ENCODE results near the gene CNNM1.
A peak's percentile ranks its signal among the peaks of the same experiment; 100 is the strongest.

The CNNM1 gene

DNA sequence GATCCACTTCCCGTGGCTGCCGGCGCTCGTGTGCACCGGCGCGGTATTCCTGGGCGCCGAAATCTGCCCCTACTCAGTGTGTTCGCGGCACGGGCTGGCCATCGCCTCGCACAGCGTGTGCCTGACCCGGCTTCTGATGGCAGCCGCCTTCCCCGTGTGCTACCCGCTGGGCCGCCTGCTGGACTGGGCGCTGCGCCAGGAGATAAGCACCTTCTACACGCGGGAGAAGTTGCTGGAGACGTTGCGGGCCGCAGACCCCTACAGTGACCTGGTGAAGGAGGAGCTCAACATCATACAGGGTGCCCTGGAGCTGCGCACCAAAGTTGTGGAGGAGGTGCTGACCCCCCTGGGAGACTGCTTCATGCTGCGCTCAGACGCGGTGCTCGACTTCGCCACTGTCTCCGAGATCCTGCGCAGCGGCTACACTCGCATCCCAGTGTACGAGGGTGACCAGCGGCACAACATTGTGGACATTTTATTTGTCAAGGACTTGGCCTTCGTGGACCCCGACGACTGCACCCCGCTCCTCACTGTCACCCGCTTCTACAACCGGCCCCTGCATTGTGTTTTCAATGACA lies 1.3 kb downstream of the CNNM1 start:
- FAIRE-seq: no peak
- TF ChIP-seq, protein P1, sequence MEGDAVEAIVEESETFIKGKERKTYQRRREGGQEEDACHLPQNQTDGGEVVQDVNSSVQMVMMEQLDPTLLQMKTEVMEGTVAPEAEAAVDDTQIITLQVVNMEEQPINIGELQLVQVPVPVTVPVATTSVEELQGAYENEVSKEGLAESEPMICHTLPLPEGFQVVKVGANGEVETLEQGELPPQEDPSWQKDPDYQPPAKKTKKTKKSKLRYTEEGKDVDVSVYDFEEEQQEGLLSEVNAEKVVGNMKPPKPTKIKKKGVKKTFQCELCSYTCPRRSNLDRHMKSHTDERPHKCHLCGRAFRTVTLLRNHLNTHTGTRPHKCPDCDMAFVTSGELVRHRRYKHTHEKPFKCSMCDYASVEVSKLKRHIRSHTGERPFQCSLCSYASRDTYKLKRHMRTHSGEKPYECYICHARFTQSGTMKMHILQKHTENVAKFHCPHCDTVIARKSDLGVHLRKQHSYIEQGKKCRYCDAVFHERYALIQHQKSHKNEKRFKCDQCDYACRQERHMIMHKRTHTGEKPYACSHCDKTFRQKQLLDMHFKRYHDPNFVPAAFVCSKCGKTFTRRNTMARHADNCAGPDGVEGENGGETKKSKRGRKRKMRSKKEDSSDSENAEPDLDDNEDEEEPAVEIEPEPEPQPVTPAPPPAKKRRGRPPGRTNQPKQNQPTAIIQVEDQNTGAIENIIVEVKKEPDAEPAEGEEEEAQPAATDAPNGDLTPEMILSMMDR (IDR thresholded peaks at IDR 0.05; ENCODE audit: insufficient read depth, missing control alignments): no peak
- DNase-seq (ENCODE audit: insufficient read length, low spot score): no peak

DNA sequence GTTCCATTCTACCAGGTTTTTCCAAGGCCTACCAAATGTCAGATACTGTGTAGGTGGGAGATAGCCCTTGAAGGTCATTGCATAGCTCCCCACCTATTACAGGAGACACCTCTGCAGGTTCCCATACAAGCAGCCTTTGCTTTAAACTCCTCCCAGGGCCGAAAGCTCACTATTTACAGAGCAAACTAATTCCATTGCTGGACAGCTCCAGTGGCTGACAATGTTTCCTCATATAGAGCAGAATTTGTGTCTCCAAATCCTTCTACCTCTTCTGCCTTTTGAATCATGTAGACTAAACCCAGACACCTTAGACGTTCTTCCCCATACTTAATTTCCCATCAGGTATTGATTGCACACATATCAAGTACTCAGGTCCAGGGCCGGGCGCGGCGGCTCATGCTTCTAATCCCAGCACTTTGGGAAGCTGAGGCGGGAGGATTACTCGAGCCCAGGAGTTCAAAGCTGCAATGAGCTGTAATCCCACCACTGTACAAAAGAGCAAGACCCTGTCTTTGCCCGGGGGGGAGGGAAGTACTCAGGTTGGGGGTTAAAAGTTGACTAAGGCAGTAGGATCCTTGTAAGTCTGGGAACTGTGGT lies 2.1 kb downstream of the CNNM1 start:
- TF ChIP-seq, protein P1 (IDR thresholded peaks at IDR 0.05; ENCODE audit: insufficient read depth, missing control alignments): no peak
- DNase-seq (ENCODE audit: insufficient read length, low spot score): no peak
- FAIRE-seq: no peak

DNA sequence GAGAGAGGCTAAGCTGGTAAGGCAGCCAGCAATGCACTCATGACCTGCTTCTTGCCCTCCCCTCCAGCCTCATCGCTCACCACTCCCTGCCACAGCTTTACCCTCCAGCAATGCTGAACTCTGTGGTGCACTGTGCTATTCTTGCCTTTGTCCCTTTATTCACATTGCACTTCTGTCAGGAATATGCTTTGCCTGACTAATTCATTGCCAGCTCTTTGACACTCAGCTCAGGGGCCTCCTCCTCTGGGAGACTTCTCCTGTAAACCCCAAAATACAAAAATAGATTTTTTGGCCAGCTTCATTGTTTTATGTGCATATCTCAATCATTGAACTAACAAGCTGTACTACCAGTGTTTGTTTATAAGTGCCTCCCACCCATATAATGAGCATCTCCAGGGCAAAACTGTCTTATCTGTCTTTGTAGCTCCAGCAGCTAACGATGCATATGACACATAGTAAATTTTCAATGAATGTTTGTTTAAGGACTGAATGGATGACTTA lies 8.2 kb downstream of the CNNM1 start:
- TF ChIP-seq, protein P1 (IDR thresholded peaks at IDR 0.05; ENCODE audit: insufficient read depth, missing control alignments): no peak
- FAIRE-seq: no peak
- DNase-seq (ENCODE audit: insufficient read length, low spot score): no peak

DNA sequence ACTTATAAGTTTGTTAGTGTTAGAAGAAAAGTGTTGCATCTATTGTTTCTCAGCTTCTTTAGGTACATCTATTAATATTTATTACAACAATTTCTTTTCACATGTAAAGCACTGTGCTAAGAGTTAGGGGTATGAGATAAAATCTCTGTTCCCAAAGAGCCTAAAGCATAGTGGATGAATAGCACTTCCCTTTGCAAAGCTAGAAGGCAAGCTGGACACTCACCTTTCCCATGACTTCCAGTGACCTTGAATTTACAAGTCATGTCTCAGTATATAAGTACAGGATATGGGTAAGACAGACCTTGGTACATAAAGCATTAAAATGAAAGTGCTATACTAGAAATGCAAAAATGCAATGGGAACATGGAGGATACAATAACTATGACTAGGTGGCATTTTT lies 8.7 kb downstream of the CNNM1 start:
- FAIRE-seq (peak; percentile 38), DNase-seq (ENCODE audit: insufficient read length, low spot score) (no peak)
- TF ChIP-seq, protein P1 (IDR thresholded peaks at IDR 0.05; ENCODE audit: insufficient read depth, missing control alignments): no peak

DNA sequence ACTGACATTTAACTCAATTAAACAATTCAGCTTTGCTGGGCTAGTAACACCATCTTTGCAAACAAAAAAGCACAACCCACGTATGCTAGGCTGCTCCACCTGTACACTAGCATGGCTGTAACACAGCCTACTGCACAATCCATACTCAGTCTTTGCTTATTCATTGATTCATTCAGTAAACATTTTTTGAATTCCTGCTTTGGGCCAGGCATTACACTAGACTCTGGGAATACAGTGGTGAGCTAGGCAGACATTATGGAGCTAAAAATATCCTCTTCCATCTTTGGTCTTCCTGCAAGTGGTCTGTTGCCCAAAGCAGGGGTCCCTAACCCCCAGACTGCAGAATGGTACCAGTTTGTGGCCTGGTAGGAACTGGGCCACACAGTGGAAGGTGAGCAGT lies 9.9 kb downstream of the CNNM1 start:
- FAIRE-seq (no peak), DNase-seq (ENCODE audit: insufficient read length, low spot score) (no peak)
- TF ChIP-seq, protein P1 (IDR thresholded peaks at IDR 0.05; ENCODE audit: insufficient read depth, missing control alignments): no peak

DNA sequence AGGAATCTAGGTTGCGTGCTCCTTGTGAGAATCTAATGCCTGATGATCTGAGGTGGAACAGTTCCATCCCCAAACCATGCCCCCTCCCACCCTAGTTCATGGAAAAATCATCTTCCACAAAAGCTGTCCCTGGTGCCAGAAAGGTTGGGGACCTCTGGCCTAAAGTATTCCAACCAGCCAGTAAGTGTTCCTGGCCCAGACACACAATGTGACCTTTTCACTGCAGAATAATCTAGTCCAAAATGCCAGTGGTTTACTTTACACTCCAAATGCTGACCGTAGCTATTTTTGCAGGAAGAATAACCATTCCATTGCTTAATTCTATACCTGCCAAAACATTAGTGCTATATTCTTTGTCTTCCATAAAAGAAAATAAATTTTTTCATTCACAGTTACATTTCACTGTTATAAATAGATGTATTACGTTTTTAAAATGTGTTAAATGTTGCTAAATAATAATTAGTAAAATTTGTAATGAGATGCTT lies 10.4 kb downstream of the CNNM1 start:
- DNase-seq (ENCODE audit: insufficient read length, low spot score) (no peak), FAIRE-seq (no peak)
- TF ChIP-seq, protein P1 (IDR thresholded peaks at IDR 0.05; ENCODE audit: insufficient read depth, missing control alignments): no peak

DNA sequence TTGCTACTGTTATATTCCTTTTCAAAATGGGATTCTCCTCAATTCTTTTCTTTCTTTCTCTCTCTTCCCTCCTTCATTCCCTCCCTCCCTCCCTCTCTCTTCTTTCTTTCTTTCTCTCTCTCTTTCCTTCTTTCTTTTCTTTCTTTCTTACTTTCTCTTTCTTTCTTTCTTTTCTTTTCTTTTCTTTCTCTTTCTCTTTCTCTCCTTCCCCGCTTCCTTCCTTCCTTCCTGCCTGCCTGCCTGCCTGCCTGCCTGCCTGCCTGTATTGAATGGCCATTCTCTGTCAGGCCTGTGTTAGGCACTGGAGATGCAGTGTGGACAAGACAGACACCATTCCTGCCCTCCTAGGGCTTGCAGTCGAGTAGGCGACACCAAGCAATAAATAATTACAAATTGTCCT lies 11.5 kb downstream of the CNNM1 start:
- no peak for DNase-seq (ENCODE audit: insufficient read length, low spot score)
- FAIRE-seq: no peak
- TF ChIP-seq, protein P1 (IDR thresholded peaks at IDR 0.05; ENCODE audit: insufficient read depth, missing control alignments): no peak

All from D721Med (cell line).